Neuronal stem cell (in vitro differentiated cells): Measurements from ENCODE around the gene KCTD5.

ENCODE experiments used
- DNase-seq: peaks from one replicate; pipeline ENCODE4 v3.0.0-alpha.2; 2013; ENCODE audit warnings: low spot score
- H2AFZ ChIP-seq: one replicate; pipeline ENCODE4 v1.6.1; 2013; ENCODE audit warnings: mild to moderate bottlenecking, low read length, inconsistent platforms
- H2AK5ac ChIP-seq: 2 replicates; pipeline ENCODE4 v1.6.1; 2013; ENCODE audit warnings: low read depth, mild to moderate bottlenecking, inconsistent platforms, low read length, moderate library complexity, mixed read lengths
- H2BK120ac ChIP-seq: 2 replicates; pipeline ENCODE4 v1.6.1; 2013; ENCODE audit warnings: low read depth, mild to moderate bottlenecking, inconsistent platforms, low read length, moderate library complexity, mixed read lengths
- H2BK12ac ChIP-seq: one replicate; pipeline ENCODE4 v1.6.1; 2013; ENCODE audit warnings: low read length, inconsistent platforms
- H2BK15ac ChIP-seq: 2 replicates; pipeline ENCODE4 v1.6.1; 2013; ENCODE audit warnings: mild to moderate bottlenecking, low read length, inconsistent platforms, mixed read lengths
- H2BK5ac ChIP-seq: one replicate; pipeline ENCODE4 v1.6.1; 2013; ENCODE audit warnings: inconsistent platforms, mild to moderate bottlenecking, low read length, moderate library complexity
- H3K14ac ChIP-seq: one replicate; pipeline ENCODE4 v1.6.1; 2013; ENCODE audit warnings: low read length, inconsistent platforms
- H3K18ac ChIP-seq: 2 replicates; pipeline ENCODE4 v1.6.1; 2013; ENCODE audit warnings: low read length, inconsistent platforms
- H3K23ac ChIP-seq: 2 replicates; pipeline ENCODE4 v1.6.1; 2013; ENCODE audit warnings: low read depth, mild to moderate bottlenecking, mixed read lengths, low read length, inconsistent platforms; ENCODE audit not compliant: poor library complexity
- H3K27ac ChIP-seq: replicated peaks from 3 replicates; pipeline ENCODE4 v1.5.1; 2013; ENCODE audit warnings: low read length, inconsistent platforms
- H3K27me3 ChIP-seq, 3 experiments: 2 replicates each; pipeline ENCODE4 v1.6.1; 2013; ENCODE audit warnings: low read length in 3 of 3, mild to moderate bottlenecking in 2 of 3, inconsistent platforms in 1 of 3, low read depth in 1 of 3, mixed read lengths in 1 of 3, moderate library complexity in 1 of 3; ENCODE audit not compliant: control insufficient read depth in 3 of 3, insufficient read depth in 3 of 3
- H3K36me3 ChIP-seq, 2 donors: replicated peaks in 1 of 2; 2 replicates each; pipeline ENCODE4 v1.6.1; 2013; ENCODE audit warnings: low read length in 2 of 2; ENCODE audit not compliant: control insufficient read depth in 2 of 2, insufficient read depth in 2 of 2
- H3K4ac ChIP-seq: 2 replicates; pipeline ENCODE4 v1.6.1; 2013; ENCODE audit warnings: inconsistent platforms, mild to moderate bottlenecking, low read length, moderate library complexity
- H3K4me1 ChIP-seq, 2 donors: 1 replicate in 1 of 2; 2 replicates in 1 of 2; pipeline ENCODE4 v1.6.1; 2013; ENCODE audit warnings: low read length in 2 of 2, low read depth in 1 of 2; ENCODE audit not compliant: control insufficient read depth in 2 of 2, insufficient read depth in 1 of 2
- H3K4me2 ChIP-seq: one replicate; pipeline ENCODE4 v1.6.1; 2013; ENCODE audit warnings: mild to moderate bottlenecking, low read length, inconsistent platforms; ENCODE audit not compliant: insufficient read depth, poor library complexity, severe bottlenecking
- H3K4me3 ChIP-seq, 2 donors: 2 replicates each; pipeline ENCODE4 v1.5.1; 2013; ENCODE audit warnings: low read length in 2 of 2, mild to moderate bottlenecking in 2 of 2, inconsistent platforms in 1 of 2, moderate library complexity in 1 of 2
- H3K79me1 ChIP-seq: one replicate; pipeline ENCODE4 v1.6.1; 2013; ENCODE audit warnings: low read depth, mild to moderate bottlenecking, inconsistent platforms, low read length, moderate library complexity
- H3K9ac ChIP-seq: one replicate; pipeline ENCODE4 v1.6.1; 2013; ENCODE audit warnings: mild to moderate bottlenecking, low read depth, low read length, inconsistent platforms; ENCODE audit not compliant: poor library complexity
- H3K9me3 ChIP-seq, 2 donors: replicated peaks in 1 of 2; 2 replicates each; pipeline versions ENCODE3 to v1.6.1; 2013; ENCODE audit warnings: low read length in 2 of 2, mild to moderate bottlenecking in 2 of 2, inconsistent platforms in 1 of 2, low read depth in 1 of 2, mixed read lengths in 1 of 2, moderate library complexity in 1 of 2; ENCODE audit not compliant: control insufficient read depth in 2 of 2, insufficient read depth in 1 of 2
- H4K8ac ChIP-seq: one replicate; pipeline ENCODE4 v1.6.1; 2013; ENCODE audit warnings: low read depth, mild to moderate bottlenecking, inconsistent platforms, low read length, moderate library complexity
- H4K91ac ChIP-seq: one replicate; pipeline ENCODE4 v1.6.1; 2013; ENCODE audit warnings: low read length, low read depth, mild to moderate bottlenecking, inconsistent platforms; ENCODE audit not compliant: poor library complexity
- WGBS, 2 donors: extraction: QIAGEN DNeasy Blood & Tissue Kit; methylation state at CpG; one replicate each; pipeline ENCODE4 v1.1.7; 2013; ENCODE audit warnings: missing lambda C conversion rate in 2 of 2, mixed read lengths in 1 of 2; ENCODE audit not compliant: insufficient read length in 2 of 2, insufficient replicate concordance in 1 of 2; ENCODE audit errors: extremely low coverage in 2 of 2; 5-methylcytosine and 5-hydroxymethylcytosine counted together

KCTD5 gene

GRCh38 chr16:2719328-2720063 is 37.2 kb downstream of the KCTD5 start:
- H3K4me2 ChIP-seq = no peak overlapping the region
- no peaks in the 10 kb centered on the region for H3K36me3 ChIP-seq
- peaks cover 0 to 5% (median 4%) of the 10 kb centered on the region in 3 experiments for H3K27me3 ChIP-seq
- H2BK5ac ChIP-seq = peak overlapping the region; percentile 35
- H3K4me3 ChIP-seq = peak overlapping the region in 1 of 2 donors; percentile 60
- no peak overlapping the region for H3K27ac ChIP-seq
- H4K91ac ChIP-seq = no peak overlapping the region
- no peak for DNase-seq
- peak overlapping the region; percentile 49 for H2BK15ac ChIP-seq
- H3K14ac ChIP-seq = no peak overlapping the region
- peak overlapping the region; percentile 17 for H2AFZ ChIP-seq
- H3K18ac ChIP-seq = peak overlapping the region; percentile 11
- H3K4ac ChIP-seq = no peak overlapping the region
- H3K9me3 ChIP-seq = no peaks in the 10 kb centered on the region
- peak overlapping the region; percentile 85 for H3K23ac ChIP-seq
- H4K8ac ChIP-seq = no peak overlapping the region
- peak overlapping the region; percentile 73 for H2BK12ac ChIP-seq
- peak overlapping the region; percentile 98 for H2AK5ac ChIP-seq
- H2BK120ac ChIP-seq = no peak overlapping the region
- H3K4me1 ChIP-seq = peaks cover 0 to 4% of the 10 kb centered on the region in 2 donors
- H3K9ac ChIP-seq = peak overlapping the region; percentile 60
- WGBS, 2 donors = no CpG with 5 or more reads among the region's 16 CpGs
- H3K79me1 ChIP-seq = peaks cover 5% of the 10 kb centered on the region

GRCh38 chr16:2720064-2720457 is 37.7 kb downstream of the KCTD5 start, which contains the start of gene PRSS27:
TSS of gene PRSS27 (minus strand) at chr16:2720224. CDS start at chr16:2720160, 64 bp downstream.
- peak within 1 kb of the TSS; percentile 76 for H3K4ac ChIP-seq
- no peaks in the 10 kb centered on the region for H3K36me3 ChIP-seq
- H3K4me2 ChIP-seq = peak within 1 kb of the TSS; percentile 62
- H2BK120ac ChIP-seq = no peak within 1 kb of the TSS
- H3K27me3 ChIP-seq = peaks cover 0 to 6% (median 4%) of the 10 kb centered on the region in 3 experiments
- H3K4me3 ChIP-seq = peak within 1 kb of the TSS; percentile 60 to 83
- peak within 1 kb of the TSS; percentile 96 for H3K18ac ChIP-seq
- H3K27ac ChIP-seq = peak within 1 kb of the TSS; percentile 68
- no peak for DNase-seq
- peak within 1 kb of the TSS; percentile 49 for H2BK15ac ChIP-seq
- H3K4me1 ChIP-seq = peaks cover 0 to 4% of the 10 kb centered on the region in 2 donors
- H2AFZ ChIP-seq = peak within 1 kb of the TSS; percentile 91
- peak within 1 kb of the TSS; percentile 96 for H3K23ac ChIP-seq
- H2BK12ac ChIP-seq = peak within 1 kb of the TSS; percentile 73
- H3K9me3 ChIP-seq = no peaks in the 10 kb centered on the region
- no CpG with 5 or more reads among the region's 26 CpGs for WGBS, 2 donors
- H4K8ac ChIP-seq = peak within 1 kb of the TSS; percentile 65
- peak within 1 kb of the TSS; percentile 38 for H3K14ac ChIP-seq
- peak within 1 kb of the TSS; percentile 98 for H2AK5ac ChIP-seq
- peak within 1 kb of the TSS; percentile 35 for H2BK5ac ChIP-seq
- peaks cover 5% of the 10 kb centered on the region for H3K79me1 ChIP-seq
- H4K91ac ChIP-seq = peak within 1 kb of the TSS; percentile 85
- H3K9ac ChIP-seq = peak within 1 kb of the TSS; percentile 60

GRCh38 chr16:2720719-2721633 is 38.7 kb downstream of the KCTD5 start:
- H3K4me3 ChIP-seq = peak overlapping the region; percentile 60 to 83
- DNase-seq = peak; percentile 90
- no peaks in the 10 kb centered on the region for H3K9me3 ChIP-seq
- no peak overlapping the region for H2AK5ac ChIP-seq
- no peak overlapping the region for H2BK120ac ChIP-seq
- H3K14ac ChIP-seq = no peak overlapping the region
- H3K27me3 ChIP-seq = peaks cover 0 to 6% (median 3%) of the 10 kb centered on the region in 3 experiments
- H3K4me2 ChIP-seq = peak overlapping the region; percentile 62
- H3K79me1 ChIP-seq = peaks cover 3% of the 10 kb centered on the region
- no peak overlapping the region for H2BK5ac ChIP-seq
- no peak overlapping the region for H3K9ac ChIP-seq
- H3K4me1 ChIP-seq = peaks cover 0 to 4% of the 10 kb centered on the region in 2 donors
- no peaks in the 10 kb centered on the region for H3K36me3 ChIP-seq
- peak overlapping the region; percentile 96 for H3K23ac ChIP-seq
- H3K18ac ChIP-seq = peak overlapping the region; percentile 96
- no peak overlapping the region for H2BK12ac ChIP-seq
- peak overlapping the region; percentile 76 for H3K4ac ChIP-seq
- no peak overlapping the region for H4K8ac ChIP-seq
- no peak overlapping the region for H2BK15ac ChIP-seq
- H3K27ac ChIP-seq = peak overlapping the region; percentile 71
- peak overlapping the region; percentile 85 for H4K91ac ChIP-seq
- H2AFZ ChIP-seq = peak overlapping the region; percentile 91
- no CpG with 5 or more reads among the region's 99 CpGs for WGBS, 2 donors
